Parathyroid adenoma (tissue), 2 donors: ENCODE measurements around the gene ADGRL3.
"Not testable (repeated sequence)": the region's sequence is repeated elsewhere in the genome, so short reads cannot be mapped to it uniquely, and the experiment has no call there.

Experiments
- H2AFZ ChIP-seq: fragments of 300-600 bp; sonication (generic); one replicate; pipeline ENCODE4 v1.7.0; 2017; ENCODE audit warnings: antibody characterized with exemption, mild to moderate bottlenecking
- H3K27ac ChIP-seq: fragments of 300-600 bp; sonication (generic); one replicate; pipeline ENCODE4 v1.7.0; 2017
- H3K27me3 ChIP-seq: fragments of 300-600 bp; sonication (generic); one replicate; pipeline ENCODE4 v1.7.0; 2017; ENCODE audit warnings: low read length; ENCODE audit not compliant: control insufficient read depth, insufficient read depth
- H3K36me3 ChIP-seq: fragments of 300-600 bp; sonication (generic); one replicate; pipeline ENCODE4 v1.7.0; 2017; ENCODE audit warnings: low read length; ENCODE audit not compliant: control insufficient read depth, insufficient read depth
- H3K4me1 ChIP-seq: fragments of 300-600 bp; sonication (generic); one replicate; pipeline ENCODE4 v1.7.0; 2017; ENCODE audit warnings: control low read depth
- H3K4me2 ChIP-seq: fragments of 300-600 bp; sonication (generic); one replicate; pipeline ENCODE4 v1.7.0; 2017; ENCODE audit warnings: low read length
- H3K4me3 ChIP-seq: fragments of 300-600 bp; sonication (generic); one replicate; pipeline ENCODE4 v1.7.0; 2017; ENCODE audit warnings: low read depth, low read length
- H3K79me2 ChIP-seq: fragments of 300-600 bp; sonication (generic); one replicate; pipeline ENCODE4 v1.7.0; 2017; ENCODE audit warnings: control low read depth
- H3K9ac ChIP-seq: fragments of 300-600 bp; sonication (generic); one replicate; pipeline ENCODE4 v1.7.0; 2017; ENCODE audit warnings: mild to moderate bottlenecking
- H3K9me3 ChIP-seq: fragments of 300-600 bp; sonication (generic); one replicate; pipeline ENCODE4 v1.7.0; 2017; ENCODE audit warnings: low read length; ENCODE audit not compliant: control insufficient read depth
- TF ChIP-seq, protein P1 (sequence below): fragments of 300-600 bp; sonication (generic); IDR thresholded peaks from one replicate; pipeline ENCODE4 v1.7.0; 2017; ENCODE audit warnings: antibody characterized with exemption, mild to moderate bottlenecking
- donor health status: primary hyperparathyroidism.

ADGRL3 gene

DNA sequence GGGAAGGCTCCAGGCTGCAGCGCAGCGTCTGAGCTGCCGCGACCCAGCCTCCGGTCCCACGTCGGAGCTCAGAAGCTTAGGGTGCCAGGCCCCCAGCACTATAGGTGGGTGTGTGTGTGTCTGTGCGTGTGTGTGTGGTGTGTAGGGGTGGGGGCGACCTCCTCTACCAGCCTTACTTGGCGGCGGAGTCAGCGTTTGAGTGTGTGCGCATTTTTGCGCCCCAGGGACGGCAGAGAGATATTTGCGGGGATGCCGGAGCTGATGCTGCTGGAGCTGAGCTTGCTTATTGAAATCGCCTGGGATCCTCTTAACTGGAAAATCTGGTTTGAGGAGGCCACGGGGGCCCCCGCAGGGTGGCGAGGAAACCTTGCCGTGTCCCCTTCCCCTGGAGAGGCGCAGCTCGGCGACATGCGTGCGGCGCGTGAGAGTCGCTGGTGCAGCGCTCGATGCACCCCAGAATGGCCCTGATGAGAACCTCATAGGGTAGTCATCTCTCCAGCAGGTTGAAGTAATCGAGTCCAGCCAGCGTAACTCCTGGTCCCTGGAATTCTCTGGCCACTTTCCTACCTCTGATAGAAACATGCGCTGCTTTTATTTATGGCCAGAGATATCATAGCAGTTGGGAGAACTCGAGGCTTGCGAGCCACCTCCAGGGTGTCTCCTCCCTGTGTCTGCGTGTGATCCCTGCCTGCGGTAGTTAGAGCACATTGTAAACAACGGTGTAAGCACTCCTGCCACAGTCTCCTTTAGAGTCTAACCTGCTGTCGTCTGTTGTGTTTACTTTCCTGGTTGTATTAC, 2.7 kb downstream of the ADGRL3 start:
- Histone ChIP-seq H3K27ac (no peak overlapping the region), H3K27me3 (no peaks in the 10 kb centered on the region), H2AFZ (no peak overlapping the region), H3K9ac (no peak overlapping the region), H3K4me2 (no peak overlapping the region), H3K9me3 (no peaks in the 10 kb centered on the region), H3K36me3 (no peaks in the 10 kb centered on the region), H3K4me1 (no peaks in the 10 kb centered on the region), H3K4me3 (no peak overlapping the region), H3K79me2 (no peaks in the 10 kb centered on the region)
- TF ChIP-seq, protein P1, sequence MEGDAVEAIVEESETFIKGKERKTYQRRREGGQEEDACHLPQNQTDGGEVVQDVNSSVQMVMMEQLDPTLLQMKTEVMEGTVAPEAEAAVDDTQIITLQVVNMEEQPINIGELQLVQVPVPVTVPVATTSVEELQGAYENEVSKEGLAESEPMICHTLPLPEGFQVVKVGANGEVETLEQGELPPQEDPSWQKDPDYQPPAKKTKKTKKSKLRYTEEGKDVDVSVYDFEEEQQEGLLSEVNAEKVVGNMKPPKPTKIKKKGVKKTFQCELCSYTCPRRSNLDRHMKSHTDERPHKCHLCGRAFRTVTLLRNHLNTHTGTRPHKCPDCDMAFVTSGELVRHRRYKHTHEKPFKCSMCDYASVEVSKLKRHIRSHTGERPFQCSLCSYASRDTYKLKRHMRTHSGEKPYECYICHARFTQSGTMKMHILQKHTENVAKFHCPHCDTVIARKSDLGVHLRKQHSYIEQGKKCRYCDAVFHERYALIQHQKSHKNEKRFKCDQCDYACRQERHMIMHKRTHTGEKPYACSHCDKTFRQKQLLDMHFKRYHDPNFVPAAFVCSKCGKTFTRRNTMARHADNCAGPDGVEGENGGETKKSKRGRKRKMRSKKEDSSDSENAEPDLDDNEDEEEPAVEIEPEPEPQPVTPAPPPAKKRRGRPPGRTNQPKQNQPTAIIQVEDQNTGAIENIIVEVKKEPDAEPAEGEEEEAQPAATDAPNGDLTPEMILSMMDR: no peak

DNA sequence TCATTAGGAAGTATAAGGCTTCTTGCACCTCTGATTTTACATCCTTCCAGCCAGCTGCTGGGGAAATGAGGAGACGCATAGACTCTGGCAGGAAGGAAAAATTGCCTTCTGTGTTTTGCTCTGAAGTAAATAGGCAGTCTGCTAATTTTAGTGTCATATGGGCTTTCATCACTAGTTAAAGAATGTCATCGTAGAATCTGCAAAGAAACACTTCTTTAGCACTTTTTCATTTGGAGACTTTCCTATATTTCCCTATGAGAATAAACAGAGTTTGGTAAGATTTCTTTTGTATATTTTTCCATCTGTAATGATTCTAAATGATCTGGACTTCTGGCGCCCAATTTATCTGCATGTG, 3.3 kb downstream of the ADGRL3 start:
- H3K36me3 ChIP-seq: no peaks in the 10 kb centered on the region
- H3K27me3 ChIP-seq: no peaks in the 10 kb centered on the region
- H3K27ac ChIP-seq: no peak overlapping the region
- no peaks in the 10 kb centered on the region for H3K9me3 ChIP-seq
- TF ChIP-seq, protein P1: no peak
- no peaks in the 10 kb centered on the region for H3K79me2 ChIP-seq
- H3K9ac ChIP-seq: no peak overlapping the region
- H3K4me3 ChIP-seq: no peak overlapping the region
- no peak overlapping the region for H2AFZ ChIP-seq
- H3K4me2 ChIP-seq: no peak overlapping the region
- H3K4me1 ChIP-seq: no peaks in the 10 kb centered on the region

DNA sequence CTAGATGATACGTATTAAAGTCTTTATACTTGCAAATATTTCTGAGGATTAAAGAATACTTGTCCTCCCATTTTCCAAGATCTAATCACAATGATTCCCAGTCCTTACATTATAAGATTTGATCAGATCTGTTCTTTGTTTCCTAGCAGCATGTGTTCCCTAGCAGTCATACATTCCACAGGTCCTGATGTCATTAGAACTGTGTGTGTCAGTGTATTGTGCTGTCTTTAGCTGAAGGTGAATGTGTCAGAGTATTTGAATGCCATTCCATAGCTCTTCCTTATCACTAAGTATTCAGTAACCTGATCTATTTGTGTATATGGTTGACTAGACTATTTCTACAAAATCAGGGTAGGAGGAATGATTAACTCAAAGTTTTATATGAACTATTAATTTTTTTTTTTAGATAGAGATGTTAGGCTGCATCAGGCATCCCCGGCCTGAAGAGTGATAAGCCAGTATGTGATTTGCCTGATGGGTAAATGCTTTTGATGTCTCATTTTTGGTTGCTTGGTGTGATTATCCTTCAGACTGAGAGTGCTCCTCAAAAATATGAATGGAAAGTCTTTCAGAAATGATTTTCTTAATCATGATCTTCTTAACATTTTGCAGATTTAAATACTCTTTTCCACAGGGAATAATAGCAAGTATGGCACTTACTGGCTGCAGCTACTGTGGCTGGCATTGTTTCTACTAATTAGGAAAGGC, 4.4 kb downstream of the ADGRL3 start:
- Histone ChIP-seq H2AFZ (no peak overlapping the region), H3K36me3 (no peaks in the 10 kb centered on the region), H3K27me3 (no peaks in the 10 kb centered on the region), H3K9ac (no peak overlapping the region), H3K27ac (no peak overlapping the region), H3K4me3 (no peak overlapping the region), H3K79me2 (no peaks in the 10 kb centered on the region), H3K4me1 (no peaks in the 10 kb centered on the region), H3K4me2 (no peak overlapping the region), H3K9me3 (no peaks in the 10 kb centered on the region)
- TF ChIP-seq, protein P1: no peak

DNA sequence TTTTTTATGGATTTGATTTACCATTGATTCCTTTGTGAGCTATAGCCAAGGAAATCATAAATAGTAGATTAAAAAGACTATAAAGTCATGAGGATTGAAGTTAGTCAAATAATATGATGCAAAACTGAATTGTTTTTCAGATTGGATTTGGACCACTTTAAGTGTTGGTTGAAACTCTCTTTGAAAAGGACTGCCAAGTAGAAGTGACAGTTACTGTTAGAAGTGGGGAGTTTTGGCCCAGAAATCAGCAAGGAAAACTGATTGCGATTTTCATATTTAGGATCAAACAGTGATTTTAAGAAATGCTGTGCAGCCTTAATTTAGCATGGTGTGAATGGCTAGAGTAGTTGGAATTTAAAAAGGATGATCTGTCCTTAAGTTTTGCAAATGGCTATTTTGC, 4.9 kb downstream of the ADGRL3 start:
- H3K27ac ChIP-seq: no peak overlapping the region
- no peak overlapping the region for H3K4me3 ChIP-seq
- no peaks in the 10 kb centered on the region for H3K27me3 ChIP-seq

DNA sequence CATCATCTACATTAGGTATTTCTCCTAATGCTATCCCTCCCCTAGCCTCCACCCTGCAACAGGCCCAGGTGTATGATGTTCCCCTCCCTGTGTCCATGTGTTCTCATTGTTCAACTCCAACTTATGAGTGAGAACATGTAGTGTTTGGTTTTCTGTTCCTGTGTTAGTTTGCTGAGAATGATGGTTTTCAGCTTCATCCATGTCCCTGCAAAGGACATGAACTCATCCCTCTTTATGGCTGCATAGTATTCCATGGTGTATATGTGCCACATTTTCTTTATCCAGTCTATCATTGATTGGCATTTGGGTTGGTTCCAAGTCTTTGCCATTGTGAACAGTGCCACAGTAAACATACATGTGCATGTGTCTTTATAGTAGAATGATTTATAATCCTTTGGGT, 7.0 kb downstream of the ADGRL3 start:
- H3K27ac ChIP-seq, H3K4me1 ChIP-seq, H3K9ac ChIP-seq, H3K79me2 ChIP-seq, H3K27me3 ChIP-seq, H3K36me3 ChIP-seq, H3K9me3 ChIP-seq, H3K4me2 ChIP-seq, H3K4me3 ChIP-seq, H2AFZ ChIP-seq: not testable (repeated sequence)

More for the DNA sequence above, 4.9 kb downstream of the ADGRL3 start:
- Histone ChIP-seq H3K79me2 (no peaks in the 10 kb centered on the region), H2AFZ (no peak overlapping the region), H3K9ac (no peak overlapping the region), H3K9me3 (no peaks in the 10 kb centered on the region), H3K4me2 (no peak overlapping the region), H3K4me1 (no peaks in the 10 kb centered on the region), H3K36me3 (no peaks in the 10 kb centered on the region)
- TF ChIP-seq, protein P1: no peak
